ENCODE results near the gene DCAF4. TPM values are rescaled to one million over a fixed set of nuclear protein-coding genes. Genes with fewer than 3 reads are reported as not detected.

DCAF4 gene
- total RNA-seq, 1 experiment from 2014 or later, result 20.0 TPM

GRCh38 chr14:72887514-72887913 lies 38.8 kb upstream of the DCAF4 start:
- Histone ChIP-seq H3F3A (ENCODE audit: insufficient read depth, low read depth) (no peaks in the 10 kb centered on the region), H3K27ac (no peak overlapping the region), H2AFZ (no peak overlapping the region), H3K27me3 (ENCODE audit: insufficient read depth, low read depth) (peaks cover 75% of the 10 kb centered on the region), H3K9me2 (ENCODE audit: insufficient read depth) (no peaks in the 10 kb centered on the region), H3K9me3 (ENCODE audit: insufficient read depth, low read depth) (no peaks in the 10 kb centered on the region), H3K36me3 (ENCODE audit: low read depth) (no peaks in the 10 kb centered on the region), H3K4me2 (no peak overlapping the region), H3K79me2 (ENCODE audit: low read depth) (no peaks in the 10 kb centered on the region), H4K20me1 (ENCODE audit: insufficient read depth) (no peaks in the 10 kb centered on the region), H3K4me1 (replicated peaks; ENCODE audit: insufficient read depth) (no peaks in the 10 kb centered on the region), H3K4me3 (no peak overlapping the region)
- no peak for DNase-seq
- BruUV-seq (replicated peaks), result no TSS peak
- POLR2A ChIA-PET (ENCODE audit: unreplicated experiment), result no interaction called here
- intact Hi-C loops (cut with micrococcal nuclease; ENCODE audit: unreplicated experiment), result no loop called here
- CTCF ChIA-PET, result no interaction called here
- no peak for TF ChIP-seq CTCF (conservative IDR thresholded peaks at IDR 0.05)

- Histone ChIP-seq H3F3A (ENCODE audit: insufficient read depth, low read depth) (no peaks in the 10 kb centered on the region), H3K4me3 (no peak overlapping the region), H3K9me3 (ENCODE audit: insufficient read depth, low read depth) (no peaks in the 10 kb centered on the region), H3K27ac (no peak overlapping the region), H2AFZ (no peak overlapping the region), H3K9me2 (ENCODE audit: insufficient read depth) (no peaks in the 10 kb centered on the region), H3K79me2 (ENCODE audit: low read depth) (no peaks in the 10 kb centered on the region), H3K36me3 (ENCODE audit: low read depth) (no peaks in the 10 kb centered on the region), H3K4me2 (no peak overlapping the region), H3K4me1 (replicated peaks; ENCODE audit: insufficient read depth) (no peaks in the 10 kb centered on the region), H3K27me3 (ENCODE audit: insufficient read depth, low read depth) (peaks cover 68% of the 10 kb centered on the region), H4K20me1 (ENCODE audit: insufficient read depth) (no peaks in the 10 kb centered on the region)
- intact Hi-C loops (cut with micrococcal nuclease; ENCODE audit: unreplicated experiment), result no loop called here
- DNase-seq, result no peak
- POLR2A ChIA-PET (ENCODE audit: unreplicated experiment), result no interaction called here
- CTCF ChIA-PET, result no interaction called here
- TF ChIP-seq CTCF (conservative IDR thresholded peaks at IDR 0.05), result no peak
- TF ChIP-seq EZH2 (IDR thresholded peaks at IDR 0.05; ENCODE audit: low read depth), result no peak
- BruUV-seq (replicated peaks), result no TSS peak
Measured at GRCh38 chr14:72888192-72888591, 38.1 kb upstream of the DCAF4 start.

GRCh38 chr14:72888636-72889201 lies 37.5 kb upstream of the DCAF4 start:
- Histone ChIP-seq H3K4me2 (no peak overlapping the region), H3K27ac (no peak overlapping the region), H3K27me3 (ENCODE audit: insufficient read depth, low read depth) (peaks cover 64% of the 10 kb centered on the region), H3K4me3 (no peak overlapping the region), H3F3A (ENCODE audit: insufficient read depth, low read depth) (no peaks in the 10 kb centered on the region), H4K20me1 (ENCODE audit: insufficient read depth) (no peaks in the 10 kb centered on the region), H3K79me2 (ENCODE audit: low read depth) (no peaks in the 10 kb centered on the region), H2AFZ (no peak overlapping the region), H3K9me3 (ENCODE audit: insufficient read depth, low read depth) (no peaks in the 10 kb centered on the region), H3K4me1 (replicated peaks; ENCODE audit: insufficient read depth) (no peaks in the 10 kb centered on the region), H3K36me3 (ENCODE audit: low read depth) (no peaks in the 10 kb centered on the region), H3K9me2 (ENCODE audit: insufficient read depth) (no peaks in the 10 kb centered on the region)
- POLR2A ChIA-PET (ENCODE audit: unreplicated experiment), result no interaction called here
- TF ChIP-seq EZH2 (IDR thresholded peaks at IDR 0.05; ENCODE audit: low read depth) (no peak), CTCF (conservative IDR thresholded peaks at IDR 0.05) (no peak)
- intact Hi-C loops (cut with micrococcal nuclease; ENCODE audit: unreplicated experiment), result no loop called here
- CTCF ChIA-PET, result no interaction called here
- no TSS peak for BruUV-seq (replicated peaks)
- DNase-seq, result no peak

All from PC-9 (cell line).